Nephron progenitor cell (in vitro differentiated cells): ENCODE results near the gene ETV3.

Experiments used
- DNase-seq: peaks from one replicate; pipeline ENCODE4 v3.0.0; 2021
- H3K27ac Mint-ChIP-seq: 2 replicates; pipeline ENCODE4 v1.8.0; 2021; ENCODE audit warnings: mild to moderate bottlenecking, moderate library complexity, mixed read lengths
- H3K27me3 Mint-ChIP-seq: 2 replicates; pipeline ENCODE4 v1.8.0; 2021; ENCODE audit warnings: mild to moderate bottlenecking, low read depth, mixed read lengths; ENCODE audit not compliant: poor library complexity
- H3K36me3 Mint-ChIP-seq: 2 replicates; pipeline ENCODE4 v1.8.0; 2021; ENCODE audit warnings: low read depth, mixed read lengths
- H3K4me1 Mint-ChIP-seq: 2 replicates; pipeline ENCODE4 v1.8.0; 2021; ENCODE audit warnings: mixed read lengths
- H3K4me3 Mint-ChIP-seq: 2 replicates; pipeline ENCODE4 v1.8.0; 2021; ENCODE audit warnings: mild to moderate bottlenecking, moderate library complexity, mixed read lengths
- H3K9me3 Mint-ChIP-seq: 2 replicates; pipeline ENCODE4 v1.8.0; 2021; ENCODE audit warnings: mild to moderate bottlenecking, moderate library complexity, mixed read lengths
- TF ChIP-seq, protein P1 (sequence below): fragments of 200-600 bp; sonication (generic); IDR thresholded peaks from 2 replicates; pipeline ENCODE4 v1.5.0; 2021; ENCODE audit warnings: antibody characterized with exemption

ETV3 gene

DNA sequence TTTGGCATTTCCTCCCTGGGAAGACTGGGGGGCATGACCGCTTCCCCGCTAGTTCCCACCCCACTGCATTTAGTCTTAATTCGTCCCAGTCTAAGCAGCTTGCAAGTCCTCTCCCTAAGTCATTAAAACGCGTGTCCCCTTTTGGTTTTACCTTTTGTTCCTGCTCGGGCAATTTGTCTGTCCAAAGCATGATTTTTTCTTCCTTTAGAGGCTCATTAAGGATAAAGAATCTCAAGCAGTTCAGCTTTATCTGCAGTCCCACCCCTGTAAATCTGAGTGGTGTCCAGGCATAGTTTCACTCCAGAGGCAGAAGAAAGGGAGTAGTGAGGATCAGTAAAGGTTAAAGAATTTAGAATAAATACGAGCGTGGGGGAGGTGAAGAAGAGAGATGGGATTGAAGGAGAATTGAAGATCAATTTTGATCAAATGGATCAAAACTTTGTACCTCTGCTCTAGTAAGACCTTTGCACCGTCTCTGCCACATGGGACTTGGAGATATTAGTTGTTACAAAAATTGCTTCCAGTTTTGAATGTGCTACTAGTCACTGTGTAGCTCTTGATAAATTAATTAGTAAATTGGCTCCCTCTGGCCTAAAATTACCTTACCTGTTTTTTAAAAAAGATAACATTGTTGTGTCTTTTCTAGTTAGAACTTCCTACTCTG is 989 bp upstream of the ETV3 start:
- TF ChIP-seq, protein P1, sequence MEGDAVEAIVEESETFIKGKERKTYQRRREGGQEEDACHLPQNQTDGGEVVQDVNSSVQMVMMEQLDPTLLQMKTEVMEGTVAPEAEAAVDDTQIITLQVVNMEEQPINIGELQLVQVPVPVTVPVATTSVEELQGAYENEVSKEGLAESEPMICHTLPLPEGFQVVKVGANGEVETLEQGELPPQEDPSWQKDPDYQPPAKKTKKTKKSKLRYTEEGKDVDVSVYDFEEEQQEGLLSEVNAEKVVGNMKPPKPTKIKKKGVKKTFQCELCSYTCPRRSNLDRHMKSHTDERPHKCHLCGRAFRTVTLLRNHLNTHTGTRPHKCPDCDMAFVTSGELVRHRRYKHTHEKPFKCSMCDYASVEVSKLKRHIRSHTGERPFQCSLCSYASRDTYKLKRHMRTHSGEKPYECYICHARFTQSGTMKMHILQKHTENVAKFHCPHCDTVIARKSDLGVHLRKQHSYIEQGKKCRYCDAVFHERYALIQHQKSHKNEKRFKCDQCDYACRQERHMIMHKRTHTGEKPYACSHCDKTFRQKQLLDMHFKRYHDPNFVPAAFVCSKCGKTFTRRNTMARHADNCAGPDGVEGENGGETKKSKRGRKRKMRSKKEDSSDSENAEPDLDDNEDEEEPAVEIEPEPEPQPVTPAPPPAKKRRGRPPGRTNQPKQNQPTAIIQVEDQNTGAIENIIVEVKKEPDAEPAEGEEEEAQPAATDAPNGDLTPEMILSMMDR: no peak
- peaks cover 47% of the 10 kb centered on the region for H3K4me1 Mint-ChIP-seq

DNA sequence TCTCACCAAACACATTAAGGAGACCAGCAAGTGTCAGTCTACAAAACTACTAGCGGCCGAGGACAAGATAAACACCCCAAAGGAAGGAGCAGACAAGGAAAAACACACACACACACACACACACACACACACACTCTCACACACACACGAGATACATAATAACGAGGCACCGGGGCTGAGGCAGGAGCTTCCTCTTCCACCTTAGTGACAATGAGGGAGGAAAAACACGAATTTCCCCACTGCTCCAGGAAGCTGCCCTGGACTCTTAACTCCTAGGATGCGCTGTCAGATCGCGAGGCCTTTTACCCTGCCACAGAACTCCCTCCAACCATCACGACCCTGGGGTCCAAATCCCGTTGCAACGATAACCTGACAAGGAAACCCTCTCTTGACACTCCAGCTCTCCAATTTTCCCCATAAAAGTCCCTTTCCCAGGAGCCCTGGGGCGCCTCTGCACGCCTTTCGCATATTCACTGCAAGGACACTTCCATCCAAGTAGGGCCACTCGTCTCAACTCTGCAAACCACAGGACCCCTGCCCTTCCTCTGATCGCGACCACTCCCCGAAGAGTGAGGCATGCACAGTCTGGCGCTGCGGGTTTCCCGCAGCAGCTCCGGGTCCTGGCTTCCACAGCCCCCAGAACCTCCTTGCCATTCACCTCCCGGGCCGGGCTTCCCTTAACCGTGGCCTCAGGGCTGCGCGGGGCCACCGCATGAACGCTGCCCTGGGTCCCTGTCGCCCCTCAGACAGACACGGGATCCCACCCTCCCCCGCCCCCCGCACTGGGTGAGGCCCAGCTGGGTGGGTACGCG is 581 bp downstream of the ETV3 start:
- Mint-ChIP-seq H3K4me3 (peak overlapping the region; percentile 94), H3K9me3 (no peaks in the 10 kb centered on the region), H3K27me3 (no peaks in the 10 kb centered on the region), H3K27ac (peak overlapping the region; percentile 98), H3K36me3 (peaks cover 28% of the 10 kb centered on the region), H3K4me1 (peaks cover 47% of the 10 kb centered on the region)
- TF ChIP-seq, protein P1: no peak
- DNase-seq: no peak

More for the DNA sequence above, 989 bp upstream of the ETV3 start:
- H3K27me3 Mint-ChIP-seq: no peaks in the 10 kb centered on the region
- H3K9me3 Mint-ChIP-seq: no peaks in the 10 kb centered on the region
- peak overlapping the region; percentile 91 for H3K4me3 Mint-ChIP-seq
- DNase-seq: no peak
- H3K27ac Mint-ChIP-seq: peak overlapping the region; percentile 99
- peaks cover 12% of the 10 kb centered on the region for H3K36me3 Mint-ChIP-seq

DNA sequence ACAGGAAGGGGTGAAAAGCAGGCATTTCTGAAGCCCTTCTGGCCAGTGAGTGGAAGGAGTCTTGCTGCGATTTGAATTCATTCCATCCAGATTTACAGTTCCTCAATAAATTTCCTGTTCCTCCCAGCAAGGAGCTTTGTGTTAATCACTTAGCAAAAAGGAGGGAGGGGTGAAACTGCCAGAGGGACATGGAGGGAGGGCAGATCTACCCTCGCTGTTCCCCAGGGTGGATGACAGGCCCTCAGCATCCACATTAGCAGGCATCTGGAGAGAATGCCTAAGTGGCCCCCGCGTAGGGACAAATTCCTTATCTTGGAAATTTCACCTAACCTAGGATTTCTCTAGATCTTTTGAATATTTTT is 1.2 kb downstream of the ETV3 start:
- no peaks in the 10 kb centered on the region for H3K27me3 Mint-ChIP-seq
- TF ChIP-seq, protein P1: no peak
- peak; percentile 21 for DNase-seq
- H3K36me3 Mint-ChIP-seq: peaks cover 34% of the 10 kb centered on the region
- peak overlapping the region; percentile 98 for H3K27ac Mint-ChIP-seq
- peak overlapping the region; percentile 94 for H3K4me3 Mint-ChIP-seq
- H3K9me3 Mint-ChIP-seq: no peaks in the 10 kb centered on the region
- H3K4me1 Mint-ChIP-seq: peaks cover 47% of the 10 kb centered on the region

DNA sequence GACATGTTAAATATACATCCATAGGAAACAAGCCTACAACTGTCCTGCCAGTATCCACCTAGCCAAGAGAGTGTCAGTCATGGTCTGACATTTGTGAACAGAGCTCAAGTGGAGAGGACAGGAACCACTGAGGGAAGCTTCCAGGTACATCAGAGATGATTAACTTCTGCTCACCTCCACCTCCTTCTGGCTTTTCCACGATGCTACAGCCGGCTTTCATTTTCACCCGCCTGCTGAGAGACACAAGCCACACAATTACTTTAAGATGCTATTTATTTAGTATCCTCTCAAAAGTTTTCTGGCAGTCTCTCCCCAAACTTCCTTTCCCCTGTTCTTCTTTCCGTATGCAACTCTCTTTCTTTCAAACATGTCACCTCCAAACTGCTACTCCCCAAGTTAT is 2.1 kb downstream of the ETV3 start:
- no peaks in the 10 kb centered on the region for H3K27me3 Mint-ChIP-seq
- TF ChIP-seq, protein P1: no peak
- no peak for DNase-seq
- H3K4me3 Mint-ChIP-seq: peak overlapping the region; percentile 94
- H3K27ac Mint-ChIP-seq: no peak overlapping the region
- peaks cover 43% of the 10 kb centered on the region for H3K36me3 Mint-ChIP-seq
- H3K9me3 Mint-ChIP-seq: no peaks in the 10 kb centered on the region
- H3K4me1 Mint-ChIP-seq: peaks cover 43% of the 10 kb centered on the region

DNA sequence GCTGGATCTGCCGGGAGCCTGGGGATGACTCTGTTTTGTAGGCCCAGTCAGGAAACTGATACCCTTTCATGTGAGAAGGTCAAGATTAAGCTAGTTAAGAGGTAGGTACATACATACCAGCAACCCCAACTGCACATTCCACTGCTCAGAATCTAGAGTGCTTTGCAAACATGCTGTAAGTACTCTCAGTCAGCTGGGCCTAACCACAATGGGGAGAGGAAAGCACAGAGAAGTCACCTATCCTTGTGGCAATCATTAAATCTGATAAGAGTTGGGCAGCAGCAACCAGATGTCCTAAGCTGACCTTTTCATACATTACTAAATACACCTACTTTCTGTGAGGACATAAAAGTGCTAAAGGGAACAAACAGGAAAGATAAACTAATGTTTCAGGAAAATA is 2.5 kb downstream of the ETV3 start:
- no peak overlapping the region for H3K27ac Mint-ChIP-seq
- no peak for DNase-seq
- no peaks in the 10 kb centered on the region for H3K9me3 Mint-ChIP-seq
- H3K4me1 Mint-ChIP-seq: peaks cover 39% of the 10 kb centered on the region
- TF ChIP-seq, protein P1: no peak
- H3K27me3 Mint-ChIP-seq: no peaks in the 10 kb centered on the region
- no peak overlapping the region for H3K4me3 Mint-ChIP-seq
- peaks cover 47% of the 10 kb centered on the region for H3K36me3 Mint-ChIP-seq
